ENCODE measurements around the gene PTGS1. TPM values are rescaled to one million over a fixed set of nuclear protein-coding genes. Genes with fewer than 3 reads are reported as not detected.
"Not testable (repeated sequence)": the region's sequence is repeated elsewhere in the genome, so short reads cannot be mapped to it uniquely, and the experiment has no call there.

PTGS1 gene
- total RNA-seq, 1 donor from 2014 or later = 0.34 TPM

DNA sequence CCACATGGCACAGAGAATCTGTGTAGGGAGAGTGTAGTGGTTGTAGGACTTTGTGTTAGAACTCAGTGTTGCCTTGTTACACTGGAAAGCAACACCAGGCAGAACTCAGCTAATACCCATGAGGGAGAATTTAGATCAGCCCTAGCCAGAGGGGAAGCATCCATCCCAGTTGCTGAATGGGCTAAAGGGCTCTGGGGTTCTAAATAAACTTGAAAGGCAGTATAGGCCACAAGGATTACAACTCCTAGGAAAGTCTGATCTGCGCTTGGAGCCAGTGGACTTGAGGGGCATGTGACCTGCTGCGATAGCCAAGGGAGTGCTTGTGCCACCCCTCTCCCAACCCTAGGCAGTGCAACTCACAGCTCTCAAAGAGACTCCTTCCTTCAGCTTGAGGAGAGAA lies 26.9 kb downstream of the PTGS1 start:
- intact Hi-C loops (cut with micrococcal nuclease) = no loop called here

DNA sequence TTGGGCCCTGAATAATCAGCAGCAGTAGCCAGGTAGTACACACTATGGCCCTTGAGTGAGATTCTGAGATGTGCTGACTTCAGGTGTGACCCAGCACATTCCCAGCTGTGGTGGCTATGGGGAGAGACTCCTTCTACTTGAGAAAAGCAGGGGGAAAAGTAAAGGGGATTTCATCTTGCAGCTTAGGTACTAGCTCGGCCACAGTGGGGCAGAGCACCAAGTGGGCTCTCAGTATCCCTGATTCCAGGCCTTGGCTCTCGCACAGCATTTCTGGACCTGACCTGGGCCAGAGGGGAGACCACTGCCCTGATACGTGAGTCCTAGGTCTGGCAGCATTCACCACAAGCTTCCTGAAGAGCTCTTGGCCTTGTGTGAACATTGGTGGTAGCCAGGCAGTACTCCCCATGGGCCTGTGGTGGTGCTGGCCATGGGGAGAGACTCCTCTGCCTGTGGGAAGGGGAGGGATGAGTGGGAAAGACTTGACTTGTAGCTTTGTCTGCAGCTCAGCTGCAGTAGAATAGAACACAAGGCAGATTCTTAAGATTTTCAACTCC lies 27.6 kb downstream of the PTGS1 start:
- intact Hi-C loops (cut with micrococcal nuclease) = no loop called here

DNA sequence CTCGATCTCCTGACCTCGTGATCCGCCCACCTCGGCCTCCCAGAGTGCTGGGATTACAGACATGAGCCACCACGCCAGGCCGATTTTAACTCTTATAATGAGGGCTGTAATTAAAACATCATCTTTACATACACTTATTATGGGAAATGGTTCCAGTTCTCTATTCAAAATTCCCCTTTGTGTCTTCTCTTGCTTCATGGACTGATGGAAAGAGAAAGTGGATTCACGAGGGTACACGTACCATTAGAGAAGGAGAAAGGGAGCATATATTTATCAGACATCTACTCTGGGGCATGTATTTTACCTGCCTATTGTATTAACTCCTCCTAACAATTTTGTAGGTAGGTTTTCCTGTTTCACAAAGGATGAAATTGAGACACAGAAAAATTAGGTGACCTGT lies 31.1 kb downstream of the PTGS1 start:
- intact Hi-C loops (cut with micrococcal nuclease) = no loop called here

- intact Hi-C loops (cut with micrococcal nuclease) = no loop called here
Observed at GRCh38 chr9:122402403-122402871, 31.6 kb downstream of the PTGS1 start.

DNA sequence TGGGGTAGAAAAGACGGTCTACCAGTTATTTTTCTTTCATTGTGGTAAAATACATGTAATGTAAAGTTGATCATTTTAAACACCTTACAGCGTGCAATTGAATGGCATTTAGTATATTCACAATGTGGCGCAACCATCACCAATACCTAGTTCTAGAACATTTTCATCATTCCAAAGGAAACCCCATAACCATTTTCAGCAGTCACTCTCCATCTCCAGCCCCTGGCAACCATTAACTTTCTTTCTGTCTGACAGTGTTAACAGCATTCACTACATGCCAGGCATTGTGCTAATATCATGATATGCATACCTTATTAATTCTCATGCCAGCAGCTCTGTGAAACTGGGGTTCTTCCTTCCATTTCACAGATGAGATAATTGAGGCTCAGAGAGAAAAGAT lies 32.0 kb downstream of the PTGS1 start:
- intact Hi-C loops (cut with micrococcal nuclease) = no loop called here

DNA sequence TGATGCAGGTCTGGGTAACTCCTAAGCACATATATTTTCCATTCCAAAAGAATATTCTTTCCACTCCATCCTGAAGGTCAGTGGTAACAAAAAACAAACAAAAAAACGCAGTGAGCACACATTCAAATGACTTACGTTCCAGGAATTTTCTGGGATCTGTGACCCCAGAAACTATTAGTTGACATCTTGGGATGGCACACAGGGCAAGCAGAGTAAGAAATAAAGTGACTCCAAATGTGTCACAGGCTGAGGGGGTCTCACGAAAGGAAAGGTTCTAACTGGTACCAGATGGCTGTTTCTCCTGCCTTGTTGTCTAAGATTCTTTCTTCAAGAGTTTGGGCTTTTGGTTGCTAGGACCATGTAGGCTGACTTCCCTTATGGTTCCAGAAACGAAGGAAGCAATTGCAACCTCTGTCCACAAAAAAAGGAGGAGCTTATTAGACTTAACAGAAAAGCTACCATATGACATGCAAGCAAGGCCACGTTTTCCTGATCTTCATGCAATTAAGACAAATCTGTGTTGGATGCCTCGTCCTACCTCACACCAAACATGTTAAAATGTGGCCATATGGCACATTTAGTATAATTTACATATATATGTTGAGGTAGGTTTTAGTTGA lies 32.7 kb downstream of the PTGS1 start:
- intact Hi-C loops (cut with micrococcal nuclease) = no loop called here

DNA sequence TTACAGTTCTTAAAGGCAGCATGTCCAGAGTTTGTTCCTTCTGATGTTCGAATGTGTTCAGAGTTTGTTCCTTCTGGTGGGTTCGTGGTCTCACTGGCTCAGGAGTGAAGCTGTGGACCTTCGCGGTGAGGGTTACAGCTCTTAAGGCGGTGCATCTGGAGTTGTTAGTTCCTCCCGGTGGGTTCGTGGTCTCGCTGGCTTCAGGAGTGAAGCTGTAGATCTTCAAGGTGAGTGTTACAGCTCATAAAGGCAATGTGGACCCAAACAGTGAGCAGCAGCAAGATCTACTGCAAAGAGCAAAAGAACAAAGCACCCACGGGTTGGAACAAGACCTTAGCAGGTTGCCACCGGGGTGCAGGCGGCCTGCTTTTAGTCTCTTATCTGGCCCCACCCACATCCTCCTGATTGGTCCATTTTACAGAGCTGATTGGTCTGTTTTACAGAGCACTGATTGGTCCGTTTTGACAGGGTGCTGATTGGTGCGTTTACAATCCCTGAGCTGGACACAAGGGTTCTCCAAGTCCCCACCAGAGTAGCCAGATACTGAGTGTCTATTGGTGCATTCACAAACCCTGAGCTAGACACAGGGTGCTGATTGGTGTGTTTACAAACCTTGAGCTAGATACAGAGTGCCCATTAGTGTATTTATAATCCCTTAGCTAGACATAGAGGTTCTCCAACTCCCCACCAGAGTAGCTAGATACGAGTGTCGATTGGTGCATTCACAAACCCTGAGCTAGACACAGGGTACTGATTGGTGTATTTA lies 34.7 kb downstream of the PTGS1 start:
- intact Hi-C loops (cut with micrococcal nuclease) = not testable (repeated sequence)

- intact Hi-C loops (cut with micrococcal nuclease) = no loop called here
Observed at GRCh38 chr9:122406070-122406890, 35.5 kb downstream of the PTGS1 start.

DNA sequence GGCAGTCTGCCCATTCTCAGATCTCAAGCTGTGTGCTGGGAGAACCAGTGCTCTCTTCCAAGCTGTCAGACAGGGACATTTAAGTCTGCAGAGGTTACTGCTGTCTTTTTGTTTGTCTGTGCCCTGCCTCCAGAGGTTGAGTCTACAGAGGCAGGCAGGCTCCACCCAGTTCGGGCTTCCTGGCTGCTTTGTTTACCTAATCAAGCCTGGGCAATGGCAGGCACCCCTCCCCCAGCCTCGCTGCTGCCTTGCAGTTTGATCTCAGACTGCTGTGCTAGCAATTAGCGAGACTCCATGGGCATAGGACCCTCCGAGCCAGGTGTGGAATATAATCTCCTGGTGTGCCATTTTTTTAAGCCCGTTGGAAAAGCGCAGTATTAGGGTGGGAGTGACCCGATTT lies 43.3 kb downstream of the PTGS1 start:
- intact Hi-C loops (cut with micrococcal nuclease) = not testable (repeated sequence)

DNA sequence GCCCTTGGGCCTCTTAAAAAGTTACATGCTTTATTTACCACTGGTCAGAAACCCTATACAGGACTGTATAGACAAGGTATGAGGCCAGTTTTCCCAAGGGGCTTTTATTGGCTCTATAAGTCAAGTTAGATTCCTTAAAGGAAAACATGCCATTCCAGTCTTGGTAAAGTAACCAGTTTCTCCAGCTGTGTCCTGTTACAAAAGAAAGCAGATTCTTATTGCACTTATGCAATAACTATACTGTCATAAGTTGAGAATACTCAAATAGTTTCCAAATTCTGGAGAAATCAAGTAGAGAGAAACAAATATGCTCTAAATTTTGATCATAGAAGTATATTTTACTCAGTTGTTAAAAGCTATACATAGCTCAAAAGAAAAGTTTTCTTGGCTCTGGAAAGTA lies 47.2 kb downstream of the PTGS1 start:
- intact Hi-C loops (cut with micrococcal nuclease) = no loop called here

DNA sequence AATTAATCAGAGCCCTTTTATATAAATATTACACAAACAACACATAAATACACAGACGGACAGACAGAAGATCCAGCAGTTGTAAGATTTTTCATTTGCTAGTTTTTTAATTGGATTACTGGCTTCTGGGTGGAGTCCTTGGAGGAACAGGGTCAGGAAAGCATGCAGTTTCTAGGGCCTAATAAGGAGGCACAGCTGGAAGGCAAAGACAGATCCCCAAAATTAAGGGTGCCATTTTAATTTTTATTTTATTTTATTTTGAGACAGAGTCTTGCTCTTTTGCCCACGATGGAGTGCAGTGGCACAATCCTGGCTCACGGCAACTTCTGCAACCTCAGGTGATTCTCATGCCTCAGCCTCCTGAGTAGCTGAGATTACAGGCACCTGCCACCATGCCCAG lies 49.5 kb downstream of the PTGS1 start:
- intact Hi-C loops (cut with micrococcal nuclease) = no loop called here

DNA sequence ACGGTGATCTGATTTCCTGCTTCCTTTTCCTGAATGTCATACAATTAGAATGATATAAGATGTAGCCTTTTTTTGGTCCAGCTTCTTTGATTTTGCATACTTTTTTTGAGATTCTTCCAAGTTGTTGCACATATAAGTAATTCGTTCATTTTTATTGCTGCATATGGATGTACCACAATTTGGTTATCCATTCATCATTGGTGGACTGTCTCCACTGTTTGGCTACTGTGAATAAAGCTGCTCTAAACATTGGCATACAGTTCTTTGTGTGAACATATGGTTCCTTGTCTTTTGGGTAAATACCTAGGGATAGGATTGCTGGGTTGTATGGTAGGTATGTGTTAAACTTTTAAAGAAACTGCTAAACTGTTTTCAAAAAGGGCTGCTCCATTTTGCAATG lies 54.3 kb downstream of the PTGS1 start:
- intact Hi-C loops (cut with micrococcal nuclease) = no loop called here

DNA sequence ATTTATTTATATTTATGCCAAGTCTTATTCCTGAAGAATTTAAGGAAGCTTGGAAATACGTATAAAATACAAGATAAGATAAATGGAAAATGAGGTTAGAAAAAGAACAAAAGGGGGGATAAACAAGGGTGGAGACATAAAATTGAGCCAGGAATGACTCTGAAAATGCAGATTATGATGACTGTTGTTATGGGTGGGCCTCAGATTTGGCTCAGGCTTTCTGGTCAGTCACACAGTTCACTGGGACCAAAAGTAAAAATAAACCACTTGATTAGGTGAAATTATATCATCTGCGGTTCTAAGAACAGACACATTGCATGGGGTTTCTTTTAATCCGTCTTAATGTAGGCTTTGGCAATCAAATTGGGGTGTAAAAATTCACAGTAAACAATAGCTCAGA lies 55.9 kb downstream of the PTGS1 start:
- intact Hi-C loops (cut with micrococcal nuclease) = no loop called here

- intact Hi-C loops (cut with micrococcal nuclease) = no loop called here
Observed at GRCh38 chr9:122442568-122442967, 71.7 kb downstream of the PTGS1 start.

DNA sequence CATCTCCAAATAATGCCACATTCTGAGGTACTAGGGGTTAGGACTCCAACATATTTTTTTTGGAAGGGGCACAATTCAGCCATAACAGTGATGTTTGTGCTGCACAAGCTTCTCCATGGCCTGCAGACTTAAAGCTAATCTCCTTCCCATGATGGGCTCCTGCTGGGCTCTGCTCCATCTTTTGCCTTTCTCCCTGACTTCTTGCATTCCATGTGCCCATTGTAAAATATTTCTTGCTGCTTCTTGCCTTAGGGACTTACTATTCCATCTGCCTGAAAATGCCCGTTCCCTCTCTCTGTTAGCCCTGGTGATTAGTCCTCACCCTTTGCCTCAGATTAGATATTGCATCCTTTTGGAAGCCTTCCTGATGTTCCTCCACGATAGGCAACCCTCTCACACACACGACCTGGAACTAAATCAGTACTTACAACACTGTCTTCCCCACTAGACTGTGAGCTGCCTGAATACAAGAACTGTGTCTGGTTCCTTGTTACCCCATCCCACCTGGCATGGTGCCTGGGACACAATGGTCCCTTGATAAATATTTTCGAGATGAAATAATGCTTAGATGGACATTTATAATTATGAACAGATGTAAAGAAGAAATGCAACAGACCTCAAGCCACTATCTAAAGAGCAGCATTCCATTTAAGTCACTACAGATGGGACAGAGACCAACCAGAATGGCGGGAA lies 73.4 kb downstream of the PTGS1 start:
- intact Hi-C loops (cut with micrococcal nuclease) = no loop called here

Other genes with a start within 250 kb of the PTGS1 start
- gene NDUFA8, start 211.2 kb upstream of the PTGS1 start, total RNA-seq = 35.6 and 45.0 TPM in 2 replicates
- not detected in 2 replicates for gene MORN5, start 211.1 kb upstream of the PTGS1 start, total RNA-seq
- not detected in 2 replicates for gene LHX6, start 142.1 kb upstream of the PTGS1 start, total RNA-seq
- gene RBM18, start 106.2 kb upstream of the PTGS1 start, total RNA-seq = 22.6 and 23.9 TPM in 2 replicates
- 32.7 and 32.9 TPM in 2 replicates for gene MRRF, start 106.1 kb upstream of the PTGS1 start, total RNA-seq
- gene OR1J1, start 106.9 kb downstream of the PTGS1 start, total RNA-seq = not detected in 2 replicates
- gene OR1J2, start 139.8 kb downstream of the PTGS1 start, total RNA-seq = not detected in 2 replicates
- not detected in 2 replicates for gene OR1J4, start 148.1 kb downstream of the PTGS1 start, total RNA-seq
- not detected in 2 replicates for gene OR1N1, start 156.3 kb downstream of the PTGS1 start, total RNA-seq
- gene OR1N2, start 182.1 kb downstream of the PTGS1 start, total RNA-seq = not detected in 2 replicates
- not detected in 2 replicates for gene OR1L8, start 212.4 kb downstream of the PTGS1 start, total RNA-seq
- gene OR1Q1, start 243.7 kb downstream of the PTGS1 start, total RNA-seq = not detected in 2 replicates